SJCRH30 (cell line): Measurements from ENCODE around the gene URB1. TPM values are rescaled to one million over a fixed set of nuclear protein-coding genes. Genes with fewer than 3 reads are reported as not detected.
"Not testable (repeated sequence)": the region's sequence is repeated elsewhere in the genome, so short reads cannot be mapped to it uniquely, and the experiment has no call there.

Experiments
- DNase-seq, 2 experiments: peaks; one replicate each; pipeline ENCODE4 v3.0.0-alpha.2; 2015 to 2020
- H3K27ac ChIP-seq: fragments of 250-450 bp; sonication (Bioruptor Pico); 2 replicates; pipeline ENCODE4 v1.5.1; 2020; ENCODE audit warnings: mild to moderate bottlenecking, moderate library complexity
- H3K27me3 ChIP-seq: fragments of 250-450 bp; sonication (Bioruptor Pico); 2 replicates; pipeline ENCODE4 v1.5.1; 2020; ENCODE audit warnings: mild to moderate bottlenecking, moderate library complexity
- H3K36me3 ChIP-seq: fragments of 250-450 bp; sonication (Bioruptor Pico); 2 replicates; pipeline ENCODE4 v1.5.1; 2020; ENCODE audit warnings: mild to moderate bottlenecking, moderate library complexity
- H3K4me1 ChIP-seq: fragments of 250-450 bp; sonication (Bioruptor Pico); 2 replicates; pipeline ENCODE4 v1.5.1; 2020; ENCODE audit warnings: mild to moderate bottlenecking, moderate library complexity
- H3K4me3 ChIP-seq: fragments of 250-450 bp; sonication (Bioruptor Pico); 2 replicates; pipeline ENCODE4 v1.5.1; 2020; ENCODE audit warnings: mild to moderate bottlenecking, moderate library complexity
- H3K9me3 ChIP-seq: fragments of 250-450 bp; sonication (Bioruptor Pico); replicated peaks from 2 replicates; pipeline ENCODE4 v1.5.1; 2020; ENCODE audit warnings: mild to moderate bottlenecking, moderate library complexity
- total RNA-seq: library from RNA; depleted of rRNA; stranded (reverse); fragments of >200 nt; shearing (Covaris generic); gene quantifications from 2 replicates; pipeline ENCODE4 v1.2.3, GENCODE V29; 2014

URB1 gene
- total RNA-seq, 1 experiment from 2014 or later = 21.8 TPM

- H3K27ac ChIP-seq, H3K9me3 ChIP-seq, H3K4me1 ChIP-seq, H3K4me3 ChIP-seq, H3K27me3 ChIP-seq, DNase-seq: not testable (repeated sequence)
- H3K36me3 ChIP-seq = peaks cover 16% of the 10 kb centered on the region; the same call in 1 of the 2 replicates
Measured at GRCh38 chr21:32390537-32391224, 2.1 kb downstream of the URB1 start.

- Histone ChIP-seq H3K27me3 (no peaks in the 10 kb centered on the region), H3K4me3 (no peak overlapping the region), H3K4me1 (no peaks in the 10 kb centered on the region), H3K36me3 (peaks cover 24% of the 10 kb centered on the region), H3K27ac (no peak overlapping the region), H3K9me3 (no peaks in the 10 kb centered on the region)
- DNase-seq = no peak
Measured at GRCh38 chr21:32389337-32390015, 3.3 kb downstream of the URB1 start.

- no peak overlapping the region for H3K27ac ChIP-seq
- no peak for DNase-seq
- H3K27me3 ChIP-seq = no peaks in the 10 kb centered on the region
- H3K36me3 ChIP-seq = peaks cover 33% of the 10 kb centered on the region
- H3K9me3 ChIP-seq = no peaks in the 10 kb centered on the region
- no peaks in the 10 kb centered on the region for H3K4me1 ChIP-seq
- no peak overlapping the region for H3K4me3 ChIP-seq
Measured at GRCh38 chr21:32388306-32388705, 4.5 kb downstream of the URB1 start.

GRCh38 chr21:32387151-32387550 lies 5.7 kb downstream of the URB1 start:
- peaks cover 36% of the 10 kb centered on the region for H3K36me3 ChIP-seq
- no peak overlapping the region for H3K27ac ChIP-seq
- no peak overlapping the region for H3K4me3 ChIP-seq
- DNase-seq = no peak
- H3K27me3 ChIP-seq = no peaks in the 10 kb centered on the region
- no peaks in the 10 kb centered on the region for H3K9me3 ChIP-seq
- no peaks in the 10 kb centered on the region for H3K4me1 ChIP-seq

- no peak overlapping the region for H3K27ac ChIP-seq
Measured at GRCh38 chr21:32386195-32386870, 6.5 kb downstream of the URB1 start.

GRCh38 chr21:32383812-32384211 lies 9.0 kb downstream of the URB1 start:
- DNase-seq = no peak
- peaks cover 7% of the 10 kb centered on the region for H3K4me1 ChIP-seq
- H3K9me3 ChIP-seq = no peaks in the 10 kb centered on the region
- no peak overlapping the region for H3K4me3 ChIP-seq
- peaks cover 38% of the 10 kb centered on the region for H3K36me3 ChIP-seq
- H3K27me3 ChIP-seq = no peaks in the 10 kb centered on the region
- H3K27ac ChIP-seq = no peak overlapping the region

More at GRCh38 chr21:32386195-32386870, 6.5 kb downstream of the URB1 start:
- DNase-seq = no peak
- Histone ChIP-seq H3K4me3 (no peak overlapping the region), H3K36me3 (peaks cover 36% of the 10 kb centered on the region), H3K4me1 (no peaks in the 10 kb centered on the region), H3K9me3 (no peaks in the 10 kb centered on the region), H3K27me3 (no peaks in the 10 kb centered on the region)

- Histone ChIP-seq H3K4me1 (peaks cover 10% of the 10 kb centered on the region), H3K4me3 (no peak overlapping the region), H3K27ac (no peak overlapping the region), H3K9me3 (no peaks in the 10 kb centered on the region), H3K27me3 (no peaks in the 10 kb centered on the region), H3K36me3 (peaks cover 47% of the 10 kb centered on the region)
- no peak for DNase-seq
Measured at GRCh38 chr21:32382108-32382644, 10.6 kb downstream of the URB1 start.

- Histone ChIP-seq H3K4me3 (no peak overlapping the region), H3K9me3 (no peaks in the 10 kb centered on the region), H3K36me3 (peaks cover 52% of the 10 kb centered on the region), H3K4me1 (peaks cover 10% of the 10 kb centered on the region), H3K27me3 (no peaks in the 10 kb centered on the region), H3K27ac (no peak overlapping the region)
- no peak for DNase-seq
Measured at GRCh38 chr21:32381571-32381970, 11.2 kb downstream of the URB1 start.

GRCh38 chr21:32380940-32381339 lies 11.9 kb downstream of the URB1 start:
- H3K36me3 ChIP-seq = peaks cover 49% of the 10 kb centered on the region
- no peaks in the 10 kb centered on the region for H3K27me3 ChIP-seq
- no peak for DNase-seq
- H3K4me1 ChIP-seq = peaks cover 10% of the 10 kb centered on the region
- no peak overlapping the region for H3K4me3 ChIP-seq
- H3K27ac ChIP-seq = no peak overlapping the region
- H3K9me3 ChIP-seq = no peaks in the 10 kb centered on the region

GRCh38 chr21:32378956-32379355 lies 13.9 kb downstream of the URB1 start:
- Histone ChIP-seq H3K27me3 (no peaks in the 10 kb centered on the region), H3K27ac (peak overlapping the region; percentile 58), H3K9me3 (no peaks in the 10 kb centered on the region), H3K4me1 (peaks cover 10% of the 10 kb centered on the region), H3K36me3 (peaks cover 53% of the 10 kb centered on the region), H3K4me3 (no peak overlapping the region)
- DNase-seq = peak; percentile 60 to 82

- Histone ChIP-seq H3K9me3 (no peaks in the 10 kb centered on the region), H3K4me1 (peaks cover 10% of the 10 kb centered on the region), H3K27me3 (no peaks in the 10 kb centered on the region), H3K36me3 (peaks cover 55% of the 10 kb centered on the region), H3K27ac (no peak overlapping the region; the same call in 1 of the 2 replicates), H3K4me3 (no peak overlapping the region)
- no peak for DNase-seq
Measured at GRCh38 chr21:32377991-32378390, 14.8 kb downstream of the URB1 start.

GRCh38 chr21:32377506-32377905 lies 15.3 kb downstream of the URB1 start:
- no peak overlapping the region for H3K4me3 ChIP-seq
- peaks cover 10% of the 10 kb centered on the region for H3K4me1 ChIP-seq
- no peak for DNase-seq
- H3K27me3 ChIP-seq = no peaks in the 10 kb centered on the region
- H3K9me3 ChIP-seq = no peaks in the 10 kb centered on the region
- no peak overlapping the region for H3K27ac ChIP-seq
- peaks cover 60% of the 10 kb centered on the region for H3K36me3 ChIP-seq

- no peaks in the 10 kb centered on the region for H3K9me3 ChIP-seq
- H3K36me3 ChIP-seq = peaks cover 70% of the 10 kb centered on the region
- no peak for DNase-seq
- H3K27ac ChIP-seq = no peak overlapping the region
- no peaks in the 10 kb centered on the region for H3K27me3 ChIP-seq
- H3K4me1 ChIP-seq = no peaks in the 10 kb centered on the region
- H3K4me3 ChIP-seq = no peak overlapping the region
Measured at GRCh38 chr21:32372755-32373154, 20.1 kb downstream of the URB1 start.

GRCh38 chr21:32371913-32372314 lies 20.9 kb downstream of the URB1 start:
- no peak for DNase-seq
- Histone ChIP-seq H3K36me3 (peaks cover 72% of the 10 kb centered on the region), H3K27ac (no peak overlapping the region), H3K27me3 (no peaks in the 10 kb centered on the region), H3K9me3 (no peaks in the 10 kb centered on the region), H3K4me3 (no peak overlapping the region), H3K4me1 (no peaks in the 10 kb centered on the region)
